GM15510 (cell line): ENCODE measurements around the gene ERVK3-1.
A peak's percentile ranks its signal among the peaks of the same experiment; 100 is the strongest.

Experiments
- POLR2A ChIP-seq: IDR thresholded peaks from 3 replicates; pipeline ENCODE4 v1.6.1; 2011; ENCODE audit warnings: borderline replicate concordance; ENCODE audit not compliant: insufficient read length; ENCODE audit errors: extremely low read depth

ERVK3-1 gene

DNA sequence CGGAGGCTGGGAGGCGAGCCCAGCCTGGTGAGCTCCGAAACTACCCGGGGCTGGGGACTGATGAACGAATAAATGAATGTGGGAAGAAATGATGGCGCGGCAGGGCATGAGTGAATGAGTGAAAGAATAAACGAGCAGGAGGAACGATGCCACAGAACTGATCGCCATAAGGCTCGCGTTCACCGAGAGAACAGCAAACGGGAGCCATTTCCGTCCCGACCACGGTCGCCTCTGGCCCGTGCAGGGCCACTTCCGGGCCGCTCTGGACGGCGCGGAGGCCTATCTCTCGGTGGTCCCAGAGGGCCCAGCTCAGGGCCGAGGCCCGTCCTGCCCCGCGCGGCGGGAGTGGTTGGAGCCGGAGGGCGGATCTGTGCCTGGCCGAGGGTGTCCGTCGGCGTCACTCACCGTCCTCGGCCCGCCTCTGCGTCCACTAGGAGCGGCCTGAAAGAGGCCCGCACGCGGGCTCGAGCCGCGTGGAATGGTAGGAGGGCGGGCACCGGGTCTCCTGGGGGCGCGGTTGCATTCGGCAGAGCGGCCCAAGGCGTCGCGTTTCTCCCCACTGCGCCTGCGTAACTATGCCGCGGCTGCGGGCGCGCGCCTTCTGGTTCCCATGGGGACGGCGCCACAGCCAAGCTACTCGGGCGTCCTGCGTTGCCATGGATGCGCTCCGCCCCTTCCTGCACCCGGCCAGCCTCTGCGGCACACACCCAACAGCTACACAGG is 57.3 kb downstream of the ERVK3-1 start, which contains the start of gene ZNF497:
TSS of gene ZNF497 (minus strand) at position 480 of the 723 bp plus-strand sequence. CDS start 5,116 bp downstream, outside the sequence.
- peak; percentile 78 for TF ChIP-seq POLR2A

GRCh38 chr19:58364146-58364545 is 59.0 kb downstream of the ERVK3-1 start:
- TF ChIP-seq POLR2A = no peak
